Nephron (organoid): ENCODE results near the gene GABRE.

ENCODE experiments used
- H3K27ac Mint-ChIP-seq, 3 experiments: 2 replicates each; pipeline ENCODE4 v1.8.0; 2020; ENCODE audit warnings: mixed read lengths in 3 of 3, mild to moderate bottlenecking in 2 of 3, moderate library complexity in 1 of 3
- H3K27me3 Mint-ChIP-seq: 2 replicates; pipeline ENCODE4 v1.8.0; 2021; ENCODE audit warnings: low read depth, mild to moderate bottlenecking, moderate library complexity, mixed read lengths
- H3K36me3 Mint-ChIP-seq: 2 replicates; pipeline ENCODE4 v1.8.0; 2020; ENCODE audit warnings: low read depth, mixed read lengths
- H3K4me1 Mint-ChIP-seq: 2 replicates; pipeline ENCODE4 v1.8.0; 2020; ENCODE audit warnings: mixed read lengths
- H3K4me3 Mint-ChIP-seq, 3 experiments: 2 replicates each; pipeline ENCODE4 v1.8.0; 2020; ENCODE audit warnings: mild to moderate bottlenecking in 3 of 3, mixed read lengths in 3 of 3, moderate library complexity in 2 of 3
- H3K9me3 Mint-ChIP-seq: 2 replicates; pipeline ENCODE4 v1.8.0; 2020; ENCODE audit warnings: mixed read lengths
- CTCF ChIP-seq, 3 experiments: fragments of 200-600 bp; sonication (generic); IDR thresholded peaks; one replicate each; pipeline ENCODE4 v1.5.0; 2021; ENCODE audit warnings: antibody characterized with exemption in 3 of 3; ENCODE audit not compliant: unreplicated experiment in 3 of 3

GABRE gene

DNA sequence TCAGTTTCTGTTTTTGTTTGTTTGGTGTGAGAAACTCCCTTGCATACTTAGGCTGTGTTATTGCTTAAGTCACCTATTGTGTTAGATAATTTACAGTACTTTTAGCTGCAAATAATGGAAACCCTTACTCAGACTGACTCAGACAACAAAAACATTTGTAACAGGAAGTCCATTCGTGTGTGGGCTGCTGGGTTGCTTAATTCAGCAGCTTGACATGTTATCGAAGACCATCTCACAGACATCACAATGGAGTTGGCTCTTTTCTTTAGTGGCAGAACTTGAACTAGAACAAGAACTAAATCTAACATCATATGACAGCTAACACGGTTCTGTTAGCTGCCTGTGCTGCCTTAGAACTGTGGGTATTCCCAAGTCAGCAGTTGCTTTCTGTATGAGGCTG lies 9.9 kb upstream of the GABRE start:
- peaks cover 6% of the 10 kb centered on the region for H3K9me3 Mint-ChIP-seq
- H3K36me3 Mint-ChIP-seq, result no peaks in the 10 kb centered on the region
- no peak for TF ChIP-seq CTCF (IDR thresholded peaks at IDR 0.05; ENCODE audit: unreplicated experiment in 3 of 3)
- H3K4me1 Mint-ChIP-seq, result no peaks in the 10 kb centered on the region
- H3K4me3 Mint-ChIP-seq, result no peak overlapping the region
- H3K27ac Mint-ChIP-seq, result no peak overlapping the region
- no peaks in the 10 kb centered on the region for H3K27me3 Mint-ChIP-seq

- no peaks in the 10 kb centered on the region for H3K36me3 Mint-ChIP-seq
- H3K27me3 Mint-ChIP-seq, result no peaks in the 10 kb centered on the region
- H3K4me3 Mint-ChIP-seq, result no peak overlapping the region
- no peak for TF ChIP-seq CTCF (IDR thresholded peaks at IDR 0.05; ENCODE audit: unreplicated experiment in 3 of 3)
- H3K4me1 Mint-ChIP-seq, result no peaks in the 10 kb centered on the region
- peaks cover 6% of the 10 kb centered on the region for H3K9me3 Mint-ChIP-seq
- no peak overlapping the region for H3K27ac Mint-ChIP-seq
Observed at GRCh38 chrX:151983186-151983585, 8.7 kb upstream of the GABRE start.

DNA sequence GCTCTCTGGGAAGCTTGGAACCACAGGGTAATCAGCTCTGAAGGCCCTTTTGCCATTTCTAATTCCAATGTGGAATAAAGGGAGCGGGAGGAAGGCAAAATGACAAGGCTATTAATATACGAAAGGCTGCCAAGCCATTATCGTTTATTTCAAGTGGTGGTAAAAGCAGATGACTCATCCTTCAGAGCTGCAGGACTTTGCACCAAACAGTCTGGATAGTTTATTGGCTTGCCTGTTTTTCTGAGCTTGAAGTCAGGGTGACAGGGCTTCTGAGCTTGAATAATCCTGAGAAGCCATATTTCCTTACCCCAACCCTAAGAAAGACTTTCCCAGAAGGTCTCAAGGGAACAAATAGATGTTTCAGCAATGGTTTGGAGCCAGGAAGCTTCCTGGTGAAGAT lies 7.7 kb upstream of the GABRE start:
- H3K4me3 Mint-ChIP-seq, result no peak overlapping the region
- H3K9me3 Mint-ChIP-seq, result peaks cover 4% of the 10 kb centered on the region
- no peaks in the 10 kb centered on the region for H3K36me3 Mint-ChIP-seq
- no peak overlapping the region for H3K27ac Mint-ChIP-seq
- TF ChIP-seq CTCF (IDR thresholded peaks at IDR 0.05; ENCODE audit: unreplicated experiment in 3 of 3), result no peak
- no peaks in the 10 kb centered on the region for H3K4me1 Mint-ChIP-seq
- H3K27me3 Mint-ChIP-seq, result no peaks in the 10 kb centered on the region

DNA sequence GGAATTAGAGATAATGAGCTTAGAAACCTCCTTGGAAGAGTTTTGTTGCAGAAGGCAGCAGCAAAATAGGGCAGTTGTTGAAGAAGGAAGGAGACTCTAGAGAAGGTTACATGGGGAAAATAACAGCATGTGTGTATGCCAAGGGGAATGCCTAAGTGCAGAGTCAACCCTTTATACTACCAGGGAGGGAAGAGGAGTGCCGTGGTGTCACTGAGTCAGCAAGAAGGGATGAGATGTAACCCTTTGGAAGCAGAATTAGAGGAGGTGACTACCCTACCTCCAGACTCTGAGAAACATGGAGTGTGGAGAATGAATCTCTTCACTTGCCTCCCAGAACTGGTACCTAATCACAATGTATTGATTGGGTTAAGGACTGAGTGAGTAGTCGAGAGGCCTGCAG lies 6.7 kb upstream of the GABRE start:
- Mint-ChIP-seq H3K27me3 (no peaks in the 10 kb centered on the region), H3K9me3 (peaks cover under 1% of the 10 kb centered on the region), H3K27ac (no peak overlapping the region), H3K36me3 (no peaks in the 10 kb centered on the region), H3K4me3 (no peak overlapping the region), H3K4me1 (no peaks in the 10 kb centered on the region)
- no peak for TF ChIP-seq CTCF (IDR thresholded peaks at IDR 0.05; ENCODE audit: unreplicated experiment in 3 of 3)

GRCh38 chrX:151977923-151978322 lies 3.4 kb upstream of the GABRE start:
- Mint-ChIP-seq H3K27me3 (peaks cover 11% of the 10 kb centered on the region), H3K27ac (no peak overlapping the region), H3K4me3 (no peak overlapping the region), H3K36me3 (no peaks in the 10 kb centered on the region), H3K9me3 (peaks cover 9% of the 10 kb centered on the region), H3K4me1 (no peaks in the 10 kb centered on the region)
- TF ChIP-seq CTCF (IDR thresholded peaks at IDR 0.05; ENCODE audit: unreplicated experiment in 3 of 3), result no peak

- H3K36me3 Mint-ChIP-seq, result no peaks in the 10 kb centered on the region
- H3K27ac Mint-ChIP-seq, result no peak overlapping the region
- no peak for TF ChIP-seq CTCF (IDR thresholded peaks at IDR 0.05; ENCODE audit: unreplicated experiment in 3 of 3)
- H3K27me3 Mint-ChIP-seq, result peaks cover 11% of the 10 kb centered on the region
- no peak overlapping the region for H3K4me3 Mint-ChIP-seq
- no peaks in the 10 kb centered on the region for H3K4me1 Mint-ChIP-seq
- peaks cover 10% of the 10 kb centered on the region for H3K9me3 Mint-ChIP-seq
Observed at GRCh38 chrX:151977009-151977408, 2.5 kb upstream of the GABRE start.
